Parietal lobe (tissue), 2 donors: ENCODE results near the gene CRYBB3. TPM values are rescaled to one million over a fixed set of nuclear protein-coding genes. Genes with fewer than 3 reads are reported as not detected.

Experiments
- small RNA-seq: library from RNA; depleted of rRNA; stranded (forward); fragments of <200 nt; gene quantifications from one replicate; pipeline ENCODE3, GENCODE V24; 2014; ENCODE audit warnings: low replicate concordance
- total RNA-seq: library from RNA; depleted of rRNA; stranded (reverse); fragments of >200 nt; gene quantifications from one replicate; pipeline ENCODE4 v1.2.3, GENCODE V29; 2014

The CRYBB3 gene
- not detected for total RNA-seq

GRCh38 chr22:25199731-25200520 is at the start of gene CRYBB3:
TSS of gene CRYBB3 (plus strand) at chr22:25199858. CDS start at chr22:25201397, 1,539 bp downstream.

DNA sequence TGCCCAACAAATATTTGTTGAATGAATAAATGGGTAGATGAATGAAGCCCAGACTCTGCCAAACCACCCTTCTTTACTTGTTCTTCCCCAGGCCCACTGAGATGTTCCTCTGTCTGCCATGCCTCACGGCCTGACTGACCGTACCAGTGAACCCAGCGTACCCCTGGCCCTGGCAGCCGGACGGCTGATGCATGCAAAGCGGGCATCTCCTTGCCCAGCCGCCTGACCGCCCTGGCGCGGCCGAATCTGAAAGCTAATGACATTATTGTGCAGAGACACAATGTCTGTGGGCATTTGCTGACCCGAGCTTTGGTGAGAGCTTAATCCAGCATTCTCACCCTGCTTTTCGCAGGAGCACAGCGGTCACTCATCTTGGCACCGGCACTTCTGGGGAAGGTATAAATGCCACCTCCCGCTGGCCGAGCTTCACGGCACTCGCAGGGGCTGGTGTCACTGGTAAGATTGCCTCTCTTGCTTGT is 19.6 kb downstream of the CRYBB3 start, which contains the start of gene CRYBB2:
Gene CRYBB2, plus strand, starts transcription at position 429 of the 479 bp plus-strand sequence. CDS start 1,791 bp downstream, outside the sequence.

Small RNAs within 50 kb of the gene (small RNA-seq; reads per million reads assigned to genes)
- gene Z99916.2 = not detected

Other genes with a start within 250 kb of the CRYBB3 start
- 9.1 TPM for gene KIAA1671, start 247.1 kb upstream of the CRYBB3 start, total RNA-seq
- not detected for gene CRYBB2, start 19.8 kb downstream of the CRYBB3 start, total RNA-seq